H1 (cell line): Measurements from ENCODE around the gene SLC6A12. TPM values are rescaled to one million over a fixed set of nuclear protein-coding genes. Genes with fewer than 3 reads are reported as not detected.

Experiments used
- CTCF ChIA-PET: fragments of 300-600 bp; sonication (Branson Sonifier 250); formaldehyde crosslinking; loops from one replicate; lab custom pipeline; 2021; ENCODE audit not compliant: partially characterized antibody; lab: Charles Lee
- POLR2A ChIA-PET: fragments of 300-600 bp; sonication (Branson Sonifier 250); formaldehyde crosslinking; loops from one replicate; lab custom pipeline; 2021; ENCODE audit warnings: inconsistent platforms; ENCODE audit not compliant: partially characterized antibody; lab: Charles Lee
- DNase-seq, 2 experiments: peaks; one replicate each; pipeline versions ENCODE4 v3.0.0 to v3.0.0-alpha.2; 2010 to 2022; ENCODE audit warnings: low spot score in 2 of 2, low read depth in 1 of 2, mixed read lengths in 1 of 2
- FAIRE-seq: peaks from 2 replicates; lab custom pipeline; 2011; peaks lifted over from hg19 to GRCh38; lab: Jason Lieb, UNC
- H2AFZ ChIP-seq: 2 replicates; pipeline ENCODE4 v1.8.1; 2012; ENCODE audit warnings: low read length, inconsistent platforms
- H2AK5ac ChIP-seq: 2 replicates; pipeline ENCODE4 v1.6.1; 2013; ENCODE audit warnings: low read depth, low read length
- H2BK120ac ChIP-seq: replicated peaks from 2 replicates; pipeline ENCODE3; 2013; ENCODE audit warnings: low read depth, low read length, inconsistent platforms
- H2BK12ac ChIP-seq: 2 replicates; pipeline ENCODE4 v1.6.1; 2013; ENCODE audit warnings: low read depth, low read length
- H2BK15ac ChIP-seq: 2 replicates; pipeline ENCODE4 v1.6.1; 2013; ENCODE audit warnings: low read length
- H2BK20ac ChIP-seq: 2 replicates; pipeline ENCODE4 v1.6.1; 2013; ENCODE audit warnings: low read length
- H2BK5ac ChIP-seq: 2 replicates; pipeline ENCODE4 v1.6.1; 2013; ENCODE audit warnings: low read depth, low read length
- H3K14ac ChIP-seq: 2 replicates; pipeline ENCODE4 v1.6.1; 2013; ENCODE audit warnings: inconsistent platforms; ENCODE audit not compliant: insufficient read length
- H3K18ac ChIP-seq: 2 replicates; pipeline ENCODE4 v1.6.1; 2013; ENCODE audit warnings: low read length; ENCODE audit errors: extremely low read depth
- H3K23ac ChIP-seq: 2 replicates; pipeline ENCODE4 v1.6.1; 2013; ENCODE audit warnings: inconsistent platforms; ENCODE audit not compliant: insufficient read length
- H3K23me2 ChIP-seq: 2 replicates; pipeline ENCODE4 v1.6.1; 2013; ENCODE audit warnings: low read depth, low read length
- H3K27ac ChIP-seq: 2 replicates; pipeline ENCODE4 v1.6.1; 2011; ENCODE audit warnings: low read depth, low read length, inconsistent platforms
- H3K27me3 ChIP-seq, 4 experiments: replicated peaks in 1 of 4; 1 replicate in 1 of 4; 2 replicates in 3 of 4; pipeline versions ENCODE4 v1.6.1 to v1.8.1; 2011 to 2013; ENCODE audit warnings: low read length in 3 of 4, mild to moderate bottlenecking in 3 of 4, inconsistent platforms in 2 of 4, mixed read lengths in 2 of 4, moderate library complexity in 1 of 4; ENCODE audit not compliant: control insufficient read depth in 3 of 4, insufficient read depth in 3 of 4; ENCODE audit errors: extremely low read depth in 1 of 4
- H3K36me3 ChIP-seq, 4 experiments: 2 replicates each; pipeline versions ENCODE4 v1.6.1 to v1.8.1; 2011 to 2013; ENCODE audit warnings: mild to moderate bottlenecking in 4 of 4, low read length in 3 of 4, moderate library complexity in 2 of 4, control low read depth in 1 of 4, inconsistent platforms in 1 of 4; ENCODE audit not compliant: insufficient read depth in 4 of 4, control insufficient read depth in 2 of 4
- H3K4ac ChIP-seq: replicated peaks from 2 replicates; pipeline ENCODE3; 2013; ENCODE audit warnings: low read length, low read depth, mixed read lengths, inconsistent platforms; ENCODE audit not compliant: insufficient read length
- H3K4me1 ChIP-seq, 4 experiments: replicated peaks in 1 of 4; 1 replicate in 1 of 4; 2 replicates in 3 of 4; pipeline versions ENCODE4 v1.6.1 to v1.8.1; 2011 to 2013; ENCODE audit warnings: low read length in 3 of 4, inconsistent platforms in 2 of 4, mixed read lengths in 1 of 4; ENCODE audit not compliant: insufficient read depth in 4 of 4, control insufficient read depth in 3 of 4
- H3K4me2 ChIP-seq, 2 experiments: 2 replicates each; pipeline versions ENCODE4 v1.6.1 to v1.8.1; 2011 to 2013; ENCODE audit warnings: low read depth in 2 of 2, low read length in 2 of 2, control low read depth in 1 of 2, inconsistent platforms in 1 of 2, mild to moderate bottlenecking in 1 of 2; ENCODE audit not compliant: insufficient read depth in 1 of 2
- H3K4me3 ChIP-seq, 4 experiments: fragments of 200-600, 300-600 bp in 1 of 4; sonication (generic), shearing (Covaris generic), sonication (Bioruptor Twin) in 1 of 4; 2 replicates each; pipeline versions ENCODE4 v1.5.1 to v1.8.1; 2011 to 2016; ENCODE audit warnings: low read length in 4 of 4, low read depth in 3 of 4, control low read depth in 2 of 4, inconsistent platforms in 2 of 4, mild to moderate bottlenecking in 2 of 4, mixed read lengths in 1 of 4, moderate library complexity in 1 of 4; ENCODE audit not compliant: insufficient read depth in 2 of 4; ENCODE audit errors: extremely low read depth in 1 of 4
- H3K56ac ChIP-seq: replicated peaks from 2 replicates; pipeline ENCODE3; 2013; ENCODE audit warnings: low read depth, mild to moderate bottlenecking, mixed read lengths, low read length, inconsistent platforms; ENCODE audit not compliant: insufficient read length
- H3K79me1 ChIP-seq: 2 replicates; pipeline ENCODE4 v1.6.1; 2013; ENCODE audit warnings: low read depth, low read length, control low read depth
- H3K79me2 ChIP-seq, 2 experiments: 2 replicates each; pipeline versions ENCODE4 v1.6.1 to v1.8.1; 2012 to 2013; ENCODE audit warnings: low read length in 2 of 2, mild to moderate bottlenecking in 2 of 2, inconsistent platforms in 1 of 2; ENCODE audit not compliant: insufficient read depth in 2 of 2, control insufficient read depth in 1 of 2
- H3K9ac ChIP-seq, 4 experiments: replicated peaks in 1 of 4; 1 replicate in 1 of 4; 2 replicates in 3 of 4; pipeline versions ENCODE4 v1.6.1 to v1.8.1; 2011 to 2013; ENCODE audit warnings: low read depth in 3 of 4, low read length in 3 of 4, control low read depth in 2 of 4, mild to moderate bottlenecking in 2 of 4, moderate library complexity in 2 of 4, inconsistent platforms in 1 of 4; ENCODE audit errors: extremely low read depth in 1 of 4
- H3K9me3 ChIP-seq, 2 experiments: 2 replicates each; pipeline versions ENCODE4 v1.6.1 to v1.8.1; 2012 to 2013; ENCODE audit warnings: mild to moderate bottlenecking in 2 of 2, moderate library complexity in 2 of 2, control low read depth in 1 of 2, inconsistent platforms in 1 of 2, low read depth in 1 of 2, low read length in 1 of 2, mixed read lengths in 1 of 2; ENCODE audit not compliant: insufficient read depth in 2 of 2
- H4K20me1 ChIP-seq, 2 experiments: replicated peaks in 1 of 2; 2 replicates each; pipeline versions ENCODE3 to v1.8.1; 2011 to 2013; ENCODE audit warnings: inconsistent platforms in 2 of 2, low read length in 2 of 2, mild to moderate bottlenecking in 1 of 2; ENCODE audit not compliant: insufficient read depth in 2 of 2, control insufficient read depth in 1 of 2
- H4K5ac ChIP-seq: 2 replicates; pipeline ENCODE4 v1.6.1; 2013; ENCODE audit warnings: low read length, low read depth, mixed read lengths, inconsistent platforms; ENCODE audit not compliant: insufficient read length
- H4K8ac ChIP-seq: 2 replicates; pipeline ENCODE4 v1.8.0; 2013; ENCODE audit warnings: mild to moderate bottlenecking, moderate library complexity, low read length, inconsistent platforms; ENCODE audit not compliant: insufficient read depth; ENCODE audit errors: extremely low read depth
- H4K91ac ChIP-seq: replicated peaks from 2 replicates; pipeline ENCODE3; 2013; ENCODE audit warnings: low read length, mixed read lengths, inconsistent platforms; ENCODE audit not compliant: insufficient read length
- ASH2L ChIP-seq: fragments of 200-600, 300-600 bp; sonication (generic); IDR thresholded peaks from one replicate; pipeline ENCODE4 v1.7.1; 2017; ENCODE audit warnings: low read length
- EGR1 ChIP-seq: IDR thresholded peaks from 2 replicates; pipeline ENCODE4 v1.6.1; 2011; ENCODE audit warnings: low read depth, low read length, borderline replicate concordance
- EP300 ChIP-seq, 2 experiments: IDR thresholded peaks; 1 replicate in 1 of 2; 2 replicates in 1 of 2; pipeline ENCODE4 v1.6.1; 2011 to 2012; ENCODE audit warnings: low read depth in 2 of 2, low read length in 2 of 2, mild to moderate bottlenecking in 2 of 2, borderline replicate concordance in 1 of 2, inconsistent platforms in 1 of 2, moderate library complexity in 1 of 2
- EZH2 ChIP-seq: fragments of 200-600 bp; sonication (generic); IDR thresholded peaks from 2 replicates; pipeline ENCODE4 v1.7.1; 2012; ENCODE audit warnings: low read depth, mild to moderate bottlenecking, moderate library complexity, low read length, inconsistent platforms; ENCODE audit not compliant: severe bottlenecking
- JUN ChIP-seq: IDR thresholded peaks from 2 replicates; pipeline ENCODE4 v1.6.1; 2011; ENCODE audit warnings: low read depth, mild to moderate bottlenecking, improper control_type of control experiment, low read length
- RFX5 ChIP-seq: IDR thresholded peaks from 2 replicates; pipeline ENCODE4 v1.6.1; 2011; ENCODE audit warnings: low read depth, low read length, improper control_type of control experiment, borderline replicate concordance
- RXRA ChIP-seq: IDR thresholded peaks from 2 replicates; pipeline ENCODE4 v1.6.1; 2011; ENCODE audit warnings: low read depth, mild to moderate bottlenecking, low read length, moderate library complexity; ENCODE audit not compliant: insufficient read depth
- SIRT6 ChIP-seq: IDR thresholded peaks from one replicate; pipeline ENCODE4 v1.7.1; 2012; ENCODE audit warnings: low read length, inconsistent platforms
- SIX5 ChIP-seq: IDR thresholded peaks from 2 replicates; pipeline ENCODE4 v1.6.1; 2011; ENCODE audit warnings: mild to moderate bottlenecking, low read depth, low read length
- TBP ChIP-seq: IDR thresholded peaks from 2 replicates; pipeline ENCODE4 v1.6.1; 2011; ENCODE audit warnings: low read depth, low read length, improper control_type of control experiment
- TCF12 ChIP-seq: IDR thresholded peaks from 2 replicates; pipeline ENCODE4 v1.6.1; 2011; ENCODE audit warnings: low read depth, mild to moderate bottlenecking, low read length
- YY1 ChIP-seq: IDR thresholded peaks from 2 replicates; pipeline ENCODE4 v1.6.1; 2011; ENCODE audit warnings: low read depth, mild to moderate bottlenecking, low read length
- WGBS, 2 experiments: shearing (Covaris generic) in 1 of 2; methylation state at CpG; one replicate each; pipeline versions ENCODE4 v1.1.6 to v1.1.7; 2013 to 2015; ENCODE audit warnings: low lambda C conversion rate in 2 of 2, mixed read lengths in 2 of 2, inconsistent platforms in 1 of 2, low coverage in 1 of 2, missing lambda C conversion rate in 1 of 2; ENCODE audit not compliant: insufficient replicate concordance in 2 of 2, insufficient coverage in 1 of 2, insufficient read length in 1 of 2; ENCODE audit errors: extremely low coverage in 1 of 2, missing lambda C conversion rate in 1 of 2; 5-methylcytosine and 5-hydroxymethylcytosine counted together
- polyA plus RNA-seq, 7 experiments: library from polyadenylated mRNA; depleted of rRNA in 3 of 7; stranded (reverse) in 5 of 7; unstranded in 2 of 7; fragments of >200 nt in 5 of 7; fragments of 200-250 nt in 2 of 7; gene quantifications; 1 replicate in 5 of 7; 2 replicates in 1 of 7; 4 replicates in 1 of 7; pipeline versions ENCODE4 v1.2.1 to v1.2.3, GENCODE V29; 2011 to 2013; ENCODE audit warnings: missing spikeins in 2 of 7, mixed read lengths in 2 of 7
- total RNA-seq: library from RNA; stranded (reverse); fragmentation: NEBNext Ultra II Directional; extraction: Animal tissue kit (Norgen Biotek cat#: 25700); gene quantifications from 2 replicates; pipeline ENCODE4 v1.2.1, GENCODE V29; 2021
- TF ChIP-seq, protein P1 (sequence below): IDR thresholded peaks from 2 replicates; pipeline ENCODE4 v1.6.1; 2012; ENCODE audit warnings: low read length, inconsistent platforms

The SLC6A12 gene
- total and polyA plus RNA-seq, 2 of the 8 experiments (the other 6 are each of a cell fraction or from before 2014, with no cell fraction given) = 0.70 to 1.1 TPM

DNA sequence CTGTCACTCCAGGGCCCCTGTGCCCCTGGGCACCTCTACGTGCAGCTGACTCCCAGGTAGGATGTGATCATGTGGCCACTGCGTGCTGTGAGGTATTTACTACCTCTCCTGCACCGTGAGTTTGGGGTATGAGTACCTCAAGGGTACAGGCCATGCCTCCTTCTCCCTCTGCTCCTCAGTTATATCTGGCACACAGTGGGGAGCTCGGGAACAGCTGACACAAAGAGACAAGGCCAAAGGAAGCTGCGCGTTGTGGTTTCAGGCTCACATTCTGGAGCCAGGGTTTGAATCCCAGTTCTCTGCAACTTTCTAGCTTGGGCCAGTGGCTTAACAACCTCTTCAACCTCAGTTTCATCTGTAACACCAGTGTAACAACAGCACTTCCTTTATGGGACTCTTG, 7.8 kb upstream of the SLC6A12 start:
- H3K9me3 ChIP-seq = no peaks in the 10 kb centered on the region
- H3K23me2 ChIP-seq = peaks cover 4% of the 10 kb centered on the region; the same call in 1 of the 2 replicates
- ChIA-PET POLR2A (interaction anchor here (1.7 kb wide), 1 partner anchor 9 kb away, joined by 4 read pairs; no protein-coding TSS in a partner anchor), CTCF (interaction anchor here (2.3 to 6.9 kb wide), 9 partner anchors 10 to 69 kb away, joined by 5 to 101 read pairs (median 28); no protein-coding TSS in a partner anchor)
- H3K79me2 ChIP-seq = no peaks in the 10 kb centered on the region
- H3K9ac ChIP-seq = no peak overlapping the region
- no peak overlapping the region for H2BK120ac ChIP-seq
- WGBS, 2 experiments = 90% methylated on average over 6 of the region's 6 CpGs; no CpG with 5 or more reads in 1 of the 2 experiments
- no peaks in the 10 kb centered on the region for H3K36me3 ChIP-seq
- DNase-seq (no peak), FAIRE-seq (no peak)
- no peak overlapping the region for H3K4me3 ChIP-seq
- H4K20me1 ChIP-seq = no peaks in the 10 kb centered on the region
- H4K5ac ChIP-seq = no peak overlapping the region
- H2AFZ ChIP-seq = no peak overlapping the region
- no peak overlapping the region for H3K14ac ChIP-seq
- no peak overlapping the region for H4K8ac ChIP-seq
- no peak overlapping the region; the same call in 1 of the 2 replicates for H2BK15ac ChIP-seq
- H3K27me3 ChIP-seq = no peaks in the 10 kb centered on the region; a peak in 1 of 7 replicates
- H3K79me1 ChIP-seq = no peaks in the 10 kb centered on the region
- no peak overlapping the region for H3K27ac ChIP-seq
- H3K56ac ChIP-seq = no peak overlapping the region
- no peak overlapping the region for H4K91ac ChIP-seq
- H2AK5ac ChIP-seq = no peak overlapping the region
- H3K18ac ChIP-seq = no peak overlapping the region
- no peak overlapping the region for H3K4ac ChIP-seq
- H3K4me2 ChIP-seq = no peak overlapping the region
- no peak overlapping the region for H2BK20ac ChIP-seq
- peaks cover 0 to 11% (median 9%) of the 10 kb centered on the region in 4 experiments; a peak in 6 of 7 replicates for H3K4me1 ChIP-seq
- no peak overlapping the region for H3K23ac ChIP-seq
- H2BK5ac ChIP-seq = no peak overlapping the region
- H2BK12ac ChIP-seq = no peak overlapping the region; the same call in 1 of the 2 replicates
- no peak for TF ChIP-seq EGR1
- TF ChIP-seq SIX5 = no peak
- no peak for TF ChIP-seq RFX5
- TF ChIP-seq SIRT6 = no peak
- TF ChIP-seq JUN = no peak
- TF ChIP-seq, protein P1, sequence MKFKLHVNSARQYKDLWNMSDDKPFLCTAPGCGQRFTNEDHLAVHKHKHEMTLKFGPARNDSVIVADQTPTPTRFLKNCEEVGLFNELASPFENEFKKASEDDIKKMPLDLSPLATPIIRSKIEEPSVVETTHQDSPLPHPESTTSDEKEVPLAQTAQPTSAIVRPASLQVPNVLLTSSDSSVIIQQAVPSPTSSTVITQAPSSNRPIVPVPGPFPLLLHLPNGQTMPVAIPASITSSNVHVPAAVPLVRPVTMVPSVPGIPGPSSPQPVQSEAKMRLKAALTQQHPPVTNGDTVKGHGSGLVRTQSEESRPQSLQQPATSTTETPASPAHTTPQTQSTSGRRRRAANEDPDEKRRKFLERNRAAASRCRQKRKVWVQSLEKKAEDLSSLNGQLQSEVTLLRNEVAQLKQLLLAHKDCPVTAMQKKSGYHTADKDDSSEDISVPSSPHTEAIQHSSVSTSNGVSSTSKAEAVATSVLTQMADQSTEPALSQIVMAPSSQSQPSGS = no peak
- TF ChIP-seq TBP = no peak
- TF ChIP-seq ASH2L = no peak
- TF ChIP-seq YY1 = no peak
- TF ChIP-seq EZH2 = no peak
- no peak for TF ChIP-seq TCF12
- no peak for TF ChIP-seq EP300 (IDR thresholded peaks at IDR 0.05; ENCODE audit: borderline replicate concordance in 1 of 2, low read depth in 2 of 2, low read length in 2 of 2)
- TF ChIP-seq RXRA = no peak
